ENCODE results near the gene SH3GL2. TPM values are rescaled to one million over a fixed set of nuclear protein-coding genes. Genes with fewer than 3 reads are reported as not detected.

Gene SH3GL2
- total and polyA plus RNA-seq, 3 experiments from 2014 or later: not detected

- DNase-seq: no peak
- no peaks in the 10 kb centered on the region for H3K27me3 ChIP-seq (ENCODE audit: insufficient read depth, low read length, poor library complexity, severe bottlenecking)
- no peaks in the 10 kb centered on the region for H3K9me3 ChIP-seq (ENCODE audit: low read length)
- no peaks in the 10 kb centered on the region for H3K27me3 Mint-ChIP-seq
- ChIA-PET CTCF (no interaction called here), POLR2A (no interaction called here)
- H3K4me3 ChIP-seq (ENCODE audit: low read length): no peak overlapping the region
- peaks cover 0 to 8% (median 7%) of the 10 kb centered on the region in 5 donors for H3K9me3 Mint-ChIP-seq
- H3K27ac Mint-ChIP-seq: no peak overlapping the region
- no peaks in the 10 kb centered on the region for H3K36me3 ChIP-seq (ENCODE audit: insufficient read depth, low read length)
- no peaks in the 10 kb centered on the region for H3K36me3 Mint-ChIP-seq
- H3K4me1 ChIP-seq (ENCODE audit: insufficient read depth, low read length): no peaks in the 10 kb centered on the region
- H3K4me1 Mint-ChIP-seq: no peaks in the 10 kb centered on the region
- H3K27ac ChIP-seq (ENCODE audit: low read depth, low read length): no peak overlapping the region
- H3K4me3 Mint-ChIP-seq: no peak overlapping the region
These were observed 35.4 kb downstream of the SH3GL2 start for GRCh38 chr9:17614250-17614649.

- Histone ChIP-seq H3K36me3 (ENCODE audit: insufficient read depth, low read length) (no peaks in the 10 kb centered on the region), H3K4me3 (ENCODE audit: low read length) (no peak overlapping the region), H3K27ac (ENCODE audit: low read depth, low read length) (no peak overlapping the region), H3K9me3 (ENCODE audit: low read length) (no peaks in the 10 kb centered on the region), H3K27me3 (ENCODE audit: insufficient read depth, low read length, poor library complexity, severe bottlenecking) (no peaks in the 10 kb centered on the region), H3K4me1 (ENCODE audit: insufficient read depth, low read length) (no peaks in the 10 kb centered on the region)
- no peak for DNase-seq
- Mint-ChIP-seq H3K36me3 (no peaks in the 10 kb centered on the region), H3K4me3 (no peak overlapping the region), H3K27ac (no peak overlapping the region), H3K27me3 (no peaks in the 10 kb centered on the region), H3K9me3 (peaks cover 0 to 5% (median 4%) of the 10 kb centered on the region in 5 donors), H3K4me1 (no peaks in the 10 kb centered on the region)
- ChIA-PET POLR2A (no interaction called here), CTCF (no interaction called here)
These were observed 36.0 kb downstream of the SH3GL2 start for GRCh38 chr9:17614903-17615302.

GRCh38 chr9:17622141-17622540 is 43.3 kb downstream of the SH3GL2 start:
- no peak for DNase-seq
- POLR2A ChIA-PET: no interaction called here
- H3K9me3 Mint-ChIP-seq: peaks cover 5 to 25% (median 9%) of the 10 kb centered on the region in 5 donors
- H3K4me1 Mint-ChIP-seq: no peaks in the 10 kb centered on the region
- Histone ChIP-seq H3K4me1 (ENCODE audit: insufficient read depth, low read length) (no peaks in the 10 kb centered on the region), H3K4me3 (ENCODE audit: low read length) (no peak overlapping the region), H3K27ac (ENCODE audit: low read depth, low read length) (no peak overlapping the region), H3K9me3 (ENCODE audit: low read length) (no peaks in the 10 kb centered on the region), H3K27me3 (ENCODE audit: insufficient read depth, low read length, poor library complexity, severe bottlenecking) (no peaks in the 10 kb centered on the region), H3K36me3 (ENCODE audit: insufficient read depth, low read length) (no peaks in the 10 kb centered on the region)
- CTCF ChIA-PET: no interaction called here
- H3K36me3 Mint-ChIP-seq: no peaks in the 10 kb centered on the region
- H3K27me3 Mint-ChIP-seq: no peaks in the 10 kb centered on the region
- no peak overlapping the region for H3K4me3 Mint-ChIP-seq
- no peak overlapping the region for H3K27ac Mint-ChIP-seq

GRCh38 chr9:17622749-17623148 is 43.9 kb downstream of the SH3GL2 start:
- ChIA-PET POLR2A (no interaction called here), CTCF (no interaction called here)
- no peak overlapping the region for H3K27ac ChIP-seq (ENCODE audit: low read depth, low read length)
- no peaks in the 10 kb centered on the region for H3K4me1 ChIP-seq (ENCODE audit: insufficient read depth, low read length)
- Mint-ChIP-seq H3K27me3 (no peaks in the 10 kb centered on the region), H3K4me3 (no peak overlapping the region), H3K4me1 (no peaks in the 10 kb centered on the region), H3K36me3 (no peaks in the 10 kb centered on the region), H3K9me3 (peaks cover 5 to 27% (median 9%) of the 10 kb centered on the region in 5 donors), H3K27ac (no peak overlapping the region)
- H3K27me3 ChIP-seq (ENCODE audit: insufficient read depth, low read length, poor library complexity, severe bottlenecking): no peaks in the 10 kb centered on the region
- no peaks in the 10 kb centered on the region for H3K36me3 ChIP-seq (ENCODE audit: insufficient read depth, low read length)
- H3K4me3 ChIP-seq (ENCODE audit: low read length): no peak overlapping the region
- no peak for DNase-seq
- no peaks in the 10 kb centered on the region for H3K9me3 ChIP-seq (ENCODE audit: low read length)

GRCh38 chr9:17623965-17624364 is 45.1 kb downstream of the SH3GL2 start:
- DNase-seq: no peak
- no peaks in the 10 kb centered on the region for H3K36me3 Mint-ChIP-seq
- Histone ChIP-seq H3K27me3 (ENCODE audit: insufficient read depth, low read length, poor library complexity, severe bottlenecking) (no peaks in the 10 kb centered on the region), H3K4me3 (ENCODE audit: low read length) (no peak overlapping the region), H3K27ac (ENCODE audit: low read depth, low read length) (no peak overlapping the region), H3K4me1 (ENCODE audit: insufficient read depth, low read length) (no peaks in the 10 kb centered on the region), H3K9me3 (ENCODE audit: low read length) (no peaks in the 10 kb centered on the region), H3K36me3 (ENCODE audit: insufficient read depth, low read length) (no peaks in the 10 kb centered on the region)
- CTCF ChIA-PET: no interaction called here
- peaks cover 3 to 30% (median 9%) of the 10 kb centered on the region in 5 donors for H3K9me3 Mint-ChIP-seq
- POLR2A ChIA-PET: no interaction called here
- H3K4me1 Mint-ChIP-seq: no peaks in the 10 kb centered on the region
- no peaks in the 10 kb centered on the region for H3K27me3 Mint-ChIP-seq
- H3K27ac Mint-ChIP-seq: no peak overlapping the region
- no peak overlapping the region for H3K4me3 Mint-ChIP-seq

GRCh38 chr9:17624571-17624970 is 45.7 kb downstream of the SH3GL2 start:
- peaks cover 3 to 30% (median 9%) of the 10 kb centered on the region in 5 donors for H3K9me3 Mint-ChIP-seq
- H3K4me1 Mint-ChIP-seq: no peaks in the 10 kb centered on the region
- no peaks in the 10 kb centered on the region for H3K9me3 ChIP-seq (ENCODE audit: low read length)
- H3K36me3 ChIP-seq (ENCODE audit: insufficient read depth, low read length): no peaks in the 10 kb centered on the region
- no peaks in the 10 kb centered on the region for H3K4me1 ChIP-seq (ENCODE audit: insufficient read depth, low read length)
- no peaks in the 10 kb centered on the region for H3K36me3 Mint-ChIP-seq
- CTCF ChIA-PET: no interaction called here
- H3K27ac ChIP-seq (ENCODE audit: low read depth, low read length): no peak overlapping the region
- no peak overlapping the region for H3K4me3 ChIP-seq (ENCODE audit: low read length)
- no peak for DNase-seq
- no peak overlapping the region for H3K27ac Mint-ChIP-seq
- H3K27me3 ChIP-seq (ENCODE audit: insufficient read depth, low read length, poor library complexity, severe bottlenecking): no peaks in the 10 kb centered on the region
- H3K4me3 Mint-ChIP-seq: no peak overlapping the region
- POLR2A ChIA-PET: no interaction called here
- H3K27me3 Mint-ChIP-seq: no peaks in the 10 kb centered on the region

GRCh38 chr9:17625644-17626388 is 47.0 kb downstream of the SH3GL2 start:
- no peak for DNase-seq
- CTCF ChIA-PET: interaction anchor here (0.6 kb wide), 1 partner anchor 556 kb away, joined by 3 read pairs; no protein-coding TSS in a partner anchor
- POLR2A ChIA-PET: no interaction called here

GRCh38 chr9:17627641-17628040 is 48.8 kb downstream of the SH3GL2 start:
- ChIA-PET POLR2A (no interaction called here), CTCF (no interaction called here)
- no peaks in the 10 kb centered on the region for H3K9me3 ChIP-seq (ENCODE audit: low read length)
- no peak overlapping the region for H3K27ac ChIP-seq (ENCODE audit: low read depth, low read length)
- H3K4me1 ChIP-seq (ENCODE audit: insufficient read depth, low read length): no peaks in the 10 kb centered on the region
- Mint-ChIP-seq H3K27me3 (no peaks in the 10 kb centered on the region), H3K27ac (no peak overlapping the region), H3K36me3 (no peaks in the 10 kb centered on the region), H3K9me3 (peaks cover 3 to 20% (median 6%) of the 10 kb centered on the region in 5 donors), H3K4me3 (no peak overlapping the region), H3K4me1 (no peaks in the 10 kb centered on the region)
- DNase-seq: no peak
- H3K4me3 ChIP-seq (ENCODE audit: low read length): no peak overlapping the region
- H3K36me3 ChIP-seq (ENCODE audit: insufficient read depth, low read length): no peaks in the 10 kb centered on the region
- no peaks in the 10 kb centered on the region for H3K27me3 ChIP-seq (ENCODE audit: insufficient read depth, low read length, poor library complexity, severe bottlenecking)

More at GRCh38 chr9:17625644-17626388, 47.0 kb downstream of the SH3GL2 start:
- Mint-ChIP-seq H3K27me3 (no peaks in the 10 kb centered on the region), H3K4me1 (no peaks in the 10 kb centered on the region), H3K9me3 (peaks cover 3 to 24% (median 6%) of the 10 kb centered on the region in 5 donors), H3K4me3 (no peak overlapping the region), H3K36me3 (no peaks in the 10 kb centered on the region), H3K27ac (no peak overlapping the region)
- no peak overlapping the region for H3K4me3 ChIP-seq (ENCODE audit: low read length)
- H3K9me3 ChIP-seq (ENCODE audit: low read length): no peaks in the 10 kb centered on the region
- no peak overlapping the region for H3K27ac ChIP-seq (ENCODE audit: low read depth, low read length)
- no peaks in the 10 kb centered on the region for H3K27me3 ChIP-seq (ENCODE audit: insufficient read depth, low read length, poor library complexity, severe bottlenecking)
- H3K4me1 ChIP-seq (ENCODE audit: insufficient read depth, low read length): no peaks in the 10 kb centered on the region
- no peaks in the 10 kb centered on the region for H3K36me3 ChIP-seq (ENCODE audit: insufficient read depth, low read length)

All from CD8-positive, alpha-beta memory T cell (primary cell).